HepG2 (cell line): ENCODE data around the gene TK1. TPM values are rescaled to one million over a fixed set of nuclear protein-coding genes. Genes with fewer than 3 reads are reported as not detected.
A peak's percentile ranks its signal among the peaks of the same experiment; 100 is the strongest.

ENCODE experiments used
- CHD2 ChIP-seq: IDR thresholded peaks from 2 replicates; pipeline ENCODE4 v1.6.1; 2011; ENCODE audit warnings: low read depth, low read length, improper control_type of control experiment
- ESRRA ChIP-seq: sonication (generic); formaldehyde crosslinking; IDR thresholded peaks from 2 replicates; pipeline ENCODE4 v1.5.1; 2020; ENCODE audit warnings: mild to moderate bottlenecking, low read depth, missing genetic modification reagents
- GABPB1 ChIP-seq: IDR thresholded peaks from 2 replicates; pipeline ENCODE4 v1.6.1; 2016; ENCODE audit warnings: mild to moderate bottlenecking, missing genetic modification reagents, moderate library complexity, missing compliant biosample characterization
- GLI4 ChIP-seq: sonication (generic); formaldehyde crosslinking; IDR thresholded peaks from 2 replicates; pipeline ENCODE4 v1.5.1; 2020; ENCODE audit warnings: missing genetic modification reagents, mild to moderate bottlenecking, moderate library complexity, borderline replicate concordance
- IRF2 ChIP-seq: IDR thresholded peaks from 2 replicates; pipeline ENCODE4 v1.6.1; 2018; ENCODE audit warnings: missing genetic modification reagents, missing compliant biosample characterization
- KLF12 ChIP-seq: sonication (generic); formaldehyde crosslinking; IDR thresholded peaks from 2 replicates; pipeline ENCODE4 v1.4.0; 2020; ENCODE audit warnings: missing genetic modification reagents, borderline replicate concordance
- MBD4 ChIP-seq: IDR thresholded peaks from 2 replicates; pipeline ENCODE4 v1.6.1; 2012; ENCODE audit warnings: low read length, inconsistent platforms, borderline replicate concordance
- MYNN ChIP-seq: sonication (generic); formaldehyde crosslinking; IDR thresholded peaks from 2 replicates; pipeline ENCODE4 v1.4.0; 2020; ENCODE audit warnings: mild to moderate bottlenecking, low read depth, missing genetic modification reagents
- PAX8 ChIP-seq: sonication (generic); formaldehyde crosslinking; IDR thresholded peaks from 2 replicates; pipeline ENCODE4 v1.8.0; 2022; ENCODE audit warnings: mild to moderate bottlenecking, missing genetic modification reagents, borderline replicate concordance
- SALL2 ChIP-seq: sonication (generic); formaldehyde crosslinking; IDR thresholded peaks from 2 replicates; pipeline ENCODE4 v1.8.1; 2023; ENCODE audit warnings: mild to moderate bottlenecking, missing genetic modification reagents, inconsistent platforms
- SMARCE1 ChIP-seq: fragments of 450-650 bp; IDR thresholded peaks from 2 replicates; pipeline ENCODE4 v1.6.1; 2017; ENCODE audit warnings: borderline replicate concordance
- SOX5 ChIP-seq: IDR thresholded peaks from 2 replicates; pipeline ENCODE4 v1.6.1; 2016; ENCODE audit warnings: borderline replicate concordance
- U2AF1 ChIP-seq: fragments of 200-400 bp; formaldehyde crosslinking; optimal IDR thresholded peaks from 2 replicates; pipeline ENCODE3; 2017; ENCODE audit warnings: mild to moderate bottlenecking, low read depth, low read length
- ZNF350 ChIP-seq: sonication (generic); formaldehyde crosslinking; IDR thresholded peaks from 2 replicates; pipeline ENCODE4 v1.4.0; 2020; ENCODE audit warnings: mild to moderate bottlenecking, low read depth, missing genetic modification reagents, borderline replicate concordance
- ZNF572 ChIP-seq: sonication (generic); formaldehyde crosslinking; IDR thresholded peaks from 2 replicates; pipeline ENCODE4 v1.5.1; 2020; ENCODE audit warnings: mild to moderate bottlenecking, missing genetic modification reagents
- polyA plus RNA-seq, 8 experiments: library from polyadenylated mRNA; depleted of rRNA in 3 of 8; stranded (reverse) in 7 of 8; unstranded in 1 of 8; fragments of >200 nt; fragmentation: Illumina TruSeq in 4 of 8; extraction: Trizol in 4 of 8; gene quantifications; 2 replicates each; pipeline versions ENCODE4 v1.2.1 to v1.2.3, GENCODE V29; 2011 to 2016; ENCODE audit warnings: low read depth in 4 of 8, missing spikeins in 1 of 8, mixed read lengths in 1 of 8; ENCODE audit not compliant: insufficient read depth in 1 of 8
- total RNA-seq, 5 experiments: library from RNA; depleted of rRNA; stranded (reverse); fragments of >200 nt; fragmentation: Illumina TruSeq; extraction: Trizol; gene quantifications; 2 replicates each; pipeline ENCODE4 v1.2.3, GENCODE V29; 2016; ENCODE audit warnings: low read depth in 1 of 5
- TF ChIP-seq, protein P1 (sequence below): sonication (generic); formaldehyde crosslinking; IDR thresholded peaks from 2 replicates; pipeline ENCODE4 v1.8.0; 2022; ENCODE audit warnings: mild to moderate bottlenecking, missing genetic modification reagents
- TF ChIP-seq, protein P2 (sequence below), 2 experiments: sonication (generic) in 1 of 2; formaldehyde crosslinking in 1 of 2; IDR thresholded peaks; 2 replicates each; pipeline versions ENCODE4 v1.6.1 to v1.9.0; 2014 to 2022; ENCODE audit warnings: antibody characterized with exemption in 1 of 2, borderline replicate concordance in 1 of 2, inconsistent platforms in 1 of 2, low read depth in 1 of 2, missing genetic modification reagents in 1 of 2
- TF ChIP-seq, protein P3 (sequence below): sonication (generic); formaldehyde crosslinking; IDR thresholded peaks from 2 replicates; pipeline ENCODE4 v1.5.0; 2020; ENCODE audit warnings: missing genetic modification reagents
- TF ChIP-seq, protein P4 (sequence below): sonication (generic); formaldehyde crosslinking; IDR thresholded peaks from 2 replicates; pipeline ENCODE4 v1.8.1; 2022; ENCODE audit warnings: mild to moderate bottlenecking, missing genetic modification reagents

TK1 gene
- total and polyA plus RNA-seq, 2 of the 13 experiments (the other 11 are each of a cell fraction or from before 2014, with no cell fraction given), result 45.0 to 96.0 TPM

DNA sequence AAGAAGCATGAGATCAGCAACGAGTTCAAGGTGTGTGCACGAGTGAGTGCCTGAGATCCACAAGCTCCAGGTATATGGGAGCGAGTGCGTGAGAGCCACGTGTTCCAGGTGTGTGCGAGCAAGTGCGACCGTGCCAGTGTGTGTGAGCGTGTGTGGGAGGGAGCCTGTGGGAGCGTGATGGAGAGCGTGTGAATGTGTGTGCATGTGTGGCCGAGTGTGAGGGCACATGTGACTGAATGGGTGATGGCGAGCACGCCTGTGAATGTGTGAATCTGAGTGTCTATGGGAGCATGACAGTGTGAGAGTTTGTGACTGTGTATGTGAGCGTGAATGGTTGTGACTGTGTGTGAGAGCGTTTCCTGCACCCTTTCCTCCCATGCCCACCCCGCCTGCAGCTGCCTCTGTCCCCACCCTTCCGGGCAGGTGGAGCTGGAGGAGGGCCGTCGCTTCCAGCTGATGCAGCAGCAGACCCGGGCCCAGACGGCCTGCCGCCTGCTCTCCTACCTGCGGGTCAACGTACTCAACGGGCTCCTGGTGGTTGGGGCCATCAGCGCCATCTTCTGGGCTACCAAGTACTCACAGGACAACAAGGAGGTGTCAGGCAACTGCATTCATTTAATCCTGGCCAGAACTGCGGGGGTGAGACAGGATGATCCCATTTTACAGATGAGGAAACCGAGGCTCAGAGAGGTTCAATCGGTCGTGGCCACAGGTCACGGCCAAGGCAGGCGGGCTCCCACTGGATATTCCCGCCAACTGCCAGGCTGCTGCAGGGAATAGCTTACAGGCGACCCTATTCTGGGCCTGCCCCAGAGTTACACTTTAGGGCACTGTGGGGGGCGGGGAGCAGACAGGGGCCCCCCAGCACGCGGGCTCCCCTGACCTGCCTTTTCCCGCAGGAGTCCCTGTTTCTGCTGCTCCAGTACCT is 52.6 kb downstream of the TK1 start (continued):
- TF ChIP-seq, protein P1, sequence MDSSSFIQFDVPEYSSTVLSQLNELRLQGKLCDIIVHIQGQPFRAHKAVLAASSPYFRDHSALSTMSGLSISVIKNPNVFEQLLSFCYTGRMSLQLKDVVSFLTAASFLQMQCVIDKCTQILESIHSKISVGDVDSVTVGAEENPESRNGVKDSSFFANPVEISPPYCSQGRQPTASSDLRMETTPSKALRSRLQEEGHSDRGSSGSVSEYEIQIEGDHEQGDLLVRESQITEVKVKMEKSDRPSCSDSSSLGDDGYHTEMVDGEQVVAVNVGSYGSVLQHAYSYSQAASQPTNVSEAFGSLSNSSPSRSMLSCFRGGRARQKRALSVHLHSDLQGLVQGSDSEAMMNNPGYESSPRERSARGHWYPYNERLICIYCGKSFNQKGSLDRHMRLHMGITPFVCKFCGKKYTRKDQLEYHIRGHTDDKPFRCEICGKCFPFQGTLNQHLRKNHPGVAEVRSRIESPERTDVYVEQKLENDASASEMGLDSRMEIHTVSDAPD, result no peak
- TF ChIP-seq ZNF350 (CRISPR knock-in tag), result peak; percentile 68; the same call in 1 of the 2 replicates
- TF ChIP-seq IRF2 (CRISPR knock-in tag), result 0 out of 2 replicates have a peak, but pooled peaks have one; percentile 35
- TF ChIP-seq SOX5 (CRISPR knock-in tag), result 0 out of 2 replicates have a peak, but pooled peaks have one; percentile 41
- TF ChIP-seq KLF12 (CRISPR knock-in tag), result no peak
- TF ChIP-seq, protein P2, sequence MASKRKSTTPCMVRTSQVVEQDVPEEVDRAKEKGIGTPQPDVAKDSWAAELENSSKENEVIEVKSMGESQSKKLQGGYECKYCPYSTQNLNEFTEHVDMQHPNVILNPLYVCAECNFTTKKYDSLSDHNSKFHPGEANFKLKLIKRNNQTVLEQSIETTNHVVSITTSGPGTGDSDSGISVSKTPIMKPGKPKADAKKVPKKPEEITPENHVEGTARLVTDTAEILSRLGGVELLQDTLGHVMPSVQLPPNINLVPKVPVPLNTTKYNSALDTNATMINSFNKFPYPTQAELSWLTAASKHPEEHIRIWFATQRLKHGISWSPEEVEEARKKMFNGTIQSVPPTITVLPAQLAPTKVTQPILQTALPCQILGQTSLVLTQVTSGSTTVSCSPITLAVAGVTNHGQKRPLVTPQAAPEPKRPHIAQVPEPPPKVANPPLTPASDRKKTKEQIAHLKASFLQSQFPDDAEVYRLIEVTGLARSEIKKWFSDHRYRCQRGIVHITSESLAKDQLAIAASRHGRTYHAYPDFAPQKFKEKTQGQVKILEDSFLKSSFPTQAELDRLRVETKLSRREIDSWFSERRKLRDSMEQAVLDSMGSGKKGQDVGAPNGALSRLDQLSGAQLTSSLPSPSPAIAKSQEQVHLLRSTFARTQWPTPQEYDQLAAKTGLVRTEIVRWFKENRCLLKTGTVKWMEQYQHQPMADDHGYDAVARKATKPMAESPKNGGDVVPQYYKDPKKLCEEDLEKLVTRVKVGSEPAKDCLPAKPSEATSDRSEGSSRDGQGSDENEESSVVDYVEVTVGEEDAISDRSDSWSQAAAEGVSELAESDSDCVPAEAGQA (IDR thresholded peaks at IDR 0.05; ENCODE audit: low read depth), result no peak
- TF ChIP-seq, protein P2 (CRISPR knock-in tag; IDR thresholded peaks at IDR 0.05; ENCODE audit: borderline replicate concordance), result no peak
- no peak for TF ChIP-seq CHD2
- peak; percentile 65; the same call in 1 of the 2 replicates for TF ChIP-seq SALL2
- TF ChIP-seq, protein P3, sequence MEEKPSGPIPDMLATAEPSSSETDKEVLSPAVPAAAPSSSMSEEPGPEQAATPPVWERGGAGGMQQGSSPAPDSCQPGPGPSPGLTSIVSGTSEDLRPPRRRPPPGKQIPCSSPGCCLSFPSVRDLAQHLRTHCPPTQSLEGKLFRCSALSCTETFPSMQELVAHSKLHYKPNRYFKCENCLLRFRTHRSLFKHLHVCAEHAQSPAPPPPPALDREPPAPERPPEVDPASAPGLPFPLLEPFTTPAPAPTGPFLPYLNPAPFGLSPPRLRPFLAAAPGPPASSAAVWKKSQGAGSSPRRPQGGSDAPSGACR (CRISPR knock-in tag), result no peak
- TF ChIP-seq SMARCE1, result no peak
- TF ChIP-seq GABPB1 (CRISPR knock-in tag), result peak; percentile 22
- TF ChIP-seq GLI4 (CRISPR knock-in tag), result no peak
- no peak for TF ChIP-seq PAX8 (CRISPR knock-in tag)
- TF ChIP-seq, protein P4, sequence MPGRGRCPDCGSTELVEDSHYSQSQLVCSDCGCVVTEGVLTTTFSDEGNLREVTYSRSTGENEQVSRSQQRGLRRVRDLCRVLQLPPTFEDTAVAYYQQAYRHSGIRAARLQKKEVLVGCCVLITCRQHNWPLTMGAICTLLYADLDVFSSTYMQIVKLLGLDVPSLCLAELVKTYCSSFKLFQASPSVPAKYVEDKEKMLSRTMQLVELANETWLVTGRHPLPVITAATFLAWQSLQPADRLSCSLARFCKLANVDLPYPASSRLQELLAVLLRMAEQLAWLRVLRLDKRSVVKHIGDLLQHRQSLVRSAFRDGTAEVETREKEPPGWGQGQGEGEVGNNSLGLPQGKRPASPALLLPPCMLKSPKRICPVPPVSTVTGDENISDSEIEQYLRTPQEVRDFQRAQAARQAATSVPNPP (CRISPR knock-in tag), result no peak
- peak; percentile 92; the same call in 1 of the 2 replicates for TF ChIP-seq ZNF572
- TF ChIP-seq MYNN, result no peak
- TF ChIP-seq U2AF1, result peak; percentile 60
- TF ChIP-seq MBD4, result no peak
- no peak for TF ChIP-seq ESRRA
